WTC11 (cell line): ENCODE measurements around the gene PDK1.

Experiments used
- CTCF ChIP-seq: fragments of 200-600 bp; IDR thresholded peaks from 2 replicates; pipeline ENCODE4 v1.8.0; 2022; ENCODE audit warnings: antibody characterized with exemption
- ESRRA ChIP-seq: sonication (generic); formaldehyde crosslinking; IDR thresholded peaks from 2 replicates; pipeline ENCODE4 v1.8.1; 2022; ENCODE audit warnings: mild to moderate bottlenecking, missing genetic modification reagents, borderline replicate concordance
- ZNF317 ChIP-seq: sonication (generic); formaldehyde crosslinking; IDR thresholded peaks from 2 replicates; pipeline ENCODE4 v1.8.1; 2023; ENCODE audit warnings: low read depth, mild to moderate bottlenecking, moderate library complexity, missing genetic modification reagents, borderline replicate concordance

- TF ChIP-seq ZNF317 (CRISPR knock-in tag), result no peak
- TF ChIP-seq ESRRA (CRISPR knock-in tag), result no peak; the same call in 1 of the 2 replicates
- TF ChIP-seq CTCF, result no peak
Observed at GRCh38 chr2:172555522-172556283, at the start of gene PDK1.
